Measurements from ENCODE around the gene ZNF544. TPM values are rescaled to one million over a fixed set of nuclear protein-coding genes. Genes with fewer than 3 reads are reported as not detected.
A peak's percentile ranks its signal among the peaks of the same experiment; 100 is the strongest.
"Not testable (repeated sequence)": the region's sequence is repeated elsewhere in the genome, so short reads cannot be mapped to it uniquely, and the experiment has no call there.

ZNF544 gene
- total RNA-seq, 1 donor from 2014 or later = 55.5 TPM

DNA sequence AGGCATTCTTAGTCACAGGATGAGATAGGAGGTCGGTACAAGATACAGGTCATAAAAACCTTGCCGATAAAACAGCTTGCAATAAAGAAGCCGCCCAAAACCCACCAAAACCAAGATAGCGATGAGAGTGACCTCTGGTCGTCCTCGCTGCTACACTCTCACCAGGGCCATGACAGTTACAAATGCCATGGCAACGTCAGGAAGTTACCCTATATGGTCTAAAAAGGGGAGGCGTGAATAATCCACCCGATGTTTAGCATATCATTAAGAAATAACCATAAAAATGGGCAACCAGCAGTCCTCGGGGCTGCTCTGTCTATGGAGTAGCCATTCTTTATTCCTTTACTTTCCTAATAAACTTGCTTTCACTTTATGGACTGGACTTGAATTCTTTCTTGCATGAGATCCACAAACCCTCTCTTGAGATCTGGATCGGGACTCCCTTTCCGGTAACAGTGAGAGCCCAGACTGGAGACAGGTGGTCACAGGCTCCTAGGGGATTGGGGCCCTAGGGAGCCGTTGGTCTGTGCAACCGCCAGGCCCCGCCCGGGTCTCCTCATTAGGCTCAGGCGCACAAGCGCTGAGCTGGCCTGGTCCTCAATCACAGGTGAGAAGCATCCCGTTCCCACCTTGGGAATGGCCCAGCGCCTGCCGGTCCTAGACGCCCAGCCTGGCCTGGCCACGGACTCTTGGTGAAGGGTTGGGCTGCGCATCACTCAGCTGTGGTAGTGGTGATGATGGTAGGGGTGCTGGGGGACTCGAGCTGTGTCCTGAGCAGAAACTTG lies 10.9 kb upstream of the ZNF544 start:
- intact Hi-C loops (cut with micrococcal nuclease) = loop anchor here (2.0 kb wide), 1 partner anchor 301 kb away; the partner anchor contains the start of gene ZBTB45
- no peak for DNase-seq
- no peaks in the 10 kb centered on the region for H3K27me3 Mint-ChIP-seq
- H3K4me3 Mint-ChIP-seq = no peak overlapping the region
- no peak overlapping the region for H3K27ac Mint-ChIP-seq
- peaks cover 33% of the 10 kb centered on the region for H3K9me3 Mint-ChIP-seq
- peaks cover 3% of the 10 kb centered on the region for H3K4me1 Mint-ChIP-seq
- peaks cover 21% of the 10 kb centered on the region for H3K36me3 Mint-ChIP-seq (ENCODE audit: low read depth)

DNA sequence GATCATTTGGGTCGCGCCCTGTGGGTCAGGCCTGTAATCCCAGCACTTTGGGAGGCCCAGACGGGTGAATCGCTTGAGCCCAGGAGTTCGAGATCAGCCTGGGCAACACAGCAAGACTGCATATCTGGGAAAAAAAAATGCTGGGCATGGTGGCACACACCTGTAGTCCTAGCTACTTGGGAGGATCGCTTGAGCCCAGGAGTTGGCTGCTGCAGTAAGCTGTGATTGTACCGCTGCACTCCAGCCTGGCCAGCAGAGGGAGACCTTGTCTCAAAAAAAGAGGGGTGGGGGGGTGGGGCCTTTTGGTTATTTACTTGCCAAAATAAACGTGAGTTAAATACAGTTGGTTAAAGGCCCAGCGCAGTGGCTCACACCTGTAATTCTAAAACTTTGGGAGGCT lies 9.8 kb upstream of the ZNF544 start:
- peak; percentile 75 for DNase-seq
- H3K4me1 Mint-ChIP-seq = peaks cover 3% of the 10 kb centered on the region
- intact Hi-C loops (cut with micrococcal nuclease) = loop anchor here (1.0 to 2.0 kb wide), 2 partner anchors 161 to 300 kb away; partner anchors contain the start of gene ZBTB45
- H3K36me3 Mint-ChIP-seq (ENCODE audit: low read depth) = peaks cover 11% of the 10 kb centered on the region
- H3K4me3 Mint-ChIP-seq = no peak overlapping the region
- H3K27ac Mint-ChIP-seq = no peak overlapping the region
- peaks cover 24% of the 10 kb centered on the region for H3K9me3 Mint-ChIP-seq
- H3K27me3 Mint-ChIP-seq = no peaks in the 10 kb centered on the region

DNA sequence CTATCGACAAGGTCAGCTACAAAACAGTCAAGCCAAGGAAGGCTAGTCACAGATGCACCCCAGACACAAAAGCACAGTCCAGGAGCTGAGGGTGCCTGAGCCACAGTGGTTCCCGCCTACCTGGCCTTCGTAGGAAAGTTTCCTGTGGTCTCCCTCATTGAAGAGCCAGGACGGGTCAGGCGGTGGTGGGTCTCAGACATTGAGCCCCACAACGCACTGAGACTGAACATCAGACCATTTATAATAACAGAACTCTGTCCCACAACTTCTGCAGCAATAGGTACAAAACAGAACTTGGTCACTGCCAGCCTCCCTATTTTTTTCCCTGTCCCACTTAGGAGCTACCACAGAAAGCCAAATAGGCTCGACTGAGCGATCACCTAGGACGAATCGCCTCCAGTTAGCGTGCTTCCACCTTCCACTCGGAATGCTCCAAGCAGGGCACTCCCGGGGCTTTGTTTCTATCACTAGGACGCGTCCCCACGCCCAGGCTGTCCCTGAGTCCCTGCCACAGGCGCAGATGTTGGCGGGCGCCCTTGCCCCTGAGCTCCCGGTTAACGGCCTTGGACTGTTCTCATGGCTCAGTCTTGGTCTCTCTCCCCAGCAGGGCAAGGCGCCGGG lies 640 bp upstream of the ZNF544 start:
- peaks cover 50% of the 10 kb centered on the region for H3K36me3 Mint-ChIP-seq (ENCODE audit: low read depth)
- H3K4me1 Mint-ChIP-seq = peaks cover 26% of the 10 kb centered on the region
- peaks cover 25% of the 10 kb centered on the region for H3K9me3 Mint-ChIP-seq
- intact Hi-C loops (cut with micrococcal nuclease) = loop anchor here (1.0 to 2.0 kb wide), 3 partner anchors 45 to 77 kb away; partner anchors contain the start of genes ERVK3-1, ZNF274 and ZNF8
- peak overlapping the region; percentile 95 for H3K4me3 Mint-ChIP-seq
- peak; percentile 57 for DNase-seq
- no peaks in the 10 kb centered on the region for H3K27me3 Mint-ChIP-seq
- H3K27ac Mint-ChIP-seq = peak overlapping the region; percentile 95

DNA sequence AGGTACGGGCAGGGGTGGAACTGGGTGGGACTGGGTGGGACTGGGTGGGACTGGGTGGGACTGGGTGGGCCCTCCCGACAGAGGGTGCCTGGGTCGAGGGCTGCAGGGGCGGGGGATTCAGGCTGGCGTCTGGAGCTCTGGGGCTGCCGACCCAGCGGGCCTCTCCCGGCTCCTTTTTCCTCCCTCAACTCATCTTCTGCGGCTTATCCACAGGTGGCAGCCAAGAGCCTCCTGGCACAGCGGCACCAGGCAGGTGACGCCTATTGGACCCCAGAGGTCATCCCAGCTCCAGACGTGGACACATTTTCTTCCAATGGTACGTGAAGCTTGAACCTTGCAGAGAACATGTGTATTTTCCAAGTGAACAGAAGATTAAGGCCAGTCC lies 533 bp downstream of the ZNF544 start:
- Mint-ChIP-seq H3K9me3 (peaks cover 37% of the 10 kb centered on the region), H3K27me3 (no peaks in the 10 kb centered on the region), H3K27ac (peak overlapping the region; percentile 55), H3K4me3 (peak overlapping the region; percentile 95), H3K36me3 (ENCODE audit: low read depth) (peaks cover 62% of the 10 kb centered on the region), H3K4me1 (peaks cover 26% of the 10 kb centered on the region)
- peak; percentile 66 for DNase-seq
- intact Hi-C loops (cut with micrococcal nuclease) = loop anchor here (2.0 kb wide), 1 partner anchor 50 kb away; the partner anchor contains the start of gene ZNF8

DNA sequence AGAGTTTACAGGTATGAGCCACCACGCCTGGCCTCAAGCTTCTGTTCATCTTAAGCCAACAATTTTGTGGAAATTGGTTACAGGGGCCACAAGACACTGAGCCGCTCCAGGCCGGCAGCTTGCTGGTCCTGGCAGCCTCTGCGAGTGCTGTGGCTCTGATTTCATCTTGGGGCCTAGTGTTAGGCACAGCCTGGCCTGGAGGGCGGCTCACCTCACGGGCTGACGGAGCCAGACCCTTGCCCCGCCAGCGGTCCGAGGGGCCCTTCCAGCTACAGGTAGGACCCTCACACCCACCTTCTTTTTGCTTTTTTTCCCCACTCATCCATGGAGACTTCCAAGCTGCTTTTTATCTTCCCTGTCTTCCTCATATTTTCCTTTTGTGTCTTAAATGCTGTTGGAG lies 8.6 kb downstream of the ZNF544 start:
- Mint-ChIP-seq H3K4me1 (no peaks in the 10 kb centered on the region), H3K27ac (no peak overlapping the region), H3K9me3 (peaks cover 31% of the 10 kb centered on the region), H3K4me3 (no peak overlapping the region), H3K27me3 (no peaks in the 10 kb centered on the region), H3K36me3 (ENCODE audit: low read depth) (peaks cover 93% of the 10 kb centered on the region)
- intact Hi-C loops (cut with micrococcal nuclease) = no loop called here
- DNase-seq = no peak

DNA sequence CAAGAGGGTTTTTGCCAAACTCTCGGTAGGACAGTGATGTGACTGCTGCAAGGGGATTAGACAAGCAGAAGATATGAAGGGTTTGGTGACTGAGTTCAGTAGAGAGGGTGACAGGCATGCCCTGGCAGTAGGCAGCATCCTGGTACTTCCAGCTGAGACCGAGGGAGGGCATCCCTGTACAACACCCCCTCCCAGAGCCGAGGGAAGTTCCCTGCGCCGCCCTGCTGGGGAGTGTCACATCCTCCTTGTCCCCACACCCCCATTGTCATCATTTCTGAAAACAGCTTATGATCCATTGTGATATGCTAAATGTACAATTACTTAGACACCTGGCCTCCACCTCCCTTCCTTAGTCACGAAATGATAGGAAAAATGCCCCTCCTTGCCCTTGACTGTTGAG lies 14.6 kb downstream of the ZNF544 start:
- Mint-ChIP-seq H3K27ac (no peak overlapping the region), H3K9me3 (peaks cover 35% of the 10 kb centered on the region), H3K36me3 (ENCODE audit: low read depth) (peaks cover 99% of the 10 kb centered on the region), H3K27me3 (no peaks in the 10 kb centered on the region), H3K4me3 (no peak overlapping the region), H3K4me1 (no peaks in the 10 kb centered on the region)
- intact Hi-C loops (cut with micrococcal nuclease) = no loop called here
- DNase-seq = no peak

DNA sequence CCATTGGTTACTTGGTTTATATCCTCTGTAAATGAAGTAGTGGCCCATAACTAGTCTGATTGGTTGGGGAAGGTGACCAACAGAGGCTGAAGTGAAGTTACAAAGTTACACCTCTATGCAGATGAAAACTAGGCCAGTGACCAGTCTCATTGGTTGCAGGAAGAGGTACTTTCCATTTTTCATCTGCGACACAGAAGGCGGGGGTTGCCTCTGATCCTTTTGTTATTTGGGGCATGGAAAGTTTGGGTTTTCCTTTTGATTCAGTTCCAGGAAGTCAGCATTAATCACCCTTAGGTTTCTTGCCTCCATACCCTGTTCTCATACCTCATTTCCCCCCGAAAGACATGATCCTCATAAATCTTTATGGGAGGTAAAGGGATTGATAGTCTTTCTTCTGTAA lies 20.2 kb downstream of the ZNF544 start:
- Mint-ChIP-seq H3K27me3 (no peaks in the 10 kb centered on the region), H3K4me3 (no peak overlapping the region), H3K9me3 (peaks cover 27% of the 10 kb centered on the region), H3K4me1 (no peaks in the 10 kb centered on the region), H3K27ac (no peak overlapping the region), H3K36me3 (ENCODE audit: low read depth) (peaks cover 100% of the 10 kb centered on the region)
- no peak for DNase-seq
- intact Hi-C loops (cut with micrococcal nuclease) = no loop called here

DNA sequence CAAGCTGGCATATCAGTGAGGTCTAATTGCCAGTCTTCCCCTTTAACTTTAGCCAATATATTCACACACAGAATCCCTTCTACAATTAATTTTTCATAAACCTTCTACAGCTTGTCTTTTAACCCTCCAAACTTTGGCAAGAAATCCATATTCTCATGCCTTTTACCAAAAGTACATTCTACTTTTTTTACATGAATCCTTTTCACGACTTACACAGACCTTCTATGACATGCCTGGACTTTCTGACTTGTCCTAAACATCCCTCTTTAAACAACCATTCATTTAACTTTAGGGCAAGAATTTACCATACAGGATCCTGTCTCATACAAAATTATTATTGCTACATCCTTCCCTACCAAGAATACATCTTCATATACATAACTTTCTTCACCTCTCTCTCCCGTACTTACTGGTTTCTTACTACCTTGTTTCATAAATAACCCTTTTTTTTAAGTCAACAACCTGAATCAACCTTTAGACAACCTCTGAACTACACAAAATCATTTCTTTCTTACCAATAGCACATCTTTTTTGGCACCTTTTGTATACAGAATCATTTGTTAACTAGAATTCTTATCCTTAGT lies 23.5 kb downstream of the ZNF544 start:
- Mint-ChIP-seq H3K9me3 (peaks cover 18% of the 10 kb centered on the region), H3K4me1 (no peaks in the 10 kb centered on the region), H3K36me3 (ENCODE audit: low read depth) (peaks cover 99% of the 10 kb centered on the region), H3K4me3 (no peak overlapping the region), H3K27me3 (no peaks in the 10 kb centered on the region), H3K27ac (no peak overlapping the region)
- intact Hi-C loops (cut with micrococcal nuclease) = no loop called here
- DNase-seq = no peak

DNA sequence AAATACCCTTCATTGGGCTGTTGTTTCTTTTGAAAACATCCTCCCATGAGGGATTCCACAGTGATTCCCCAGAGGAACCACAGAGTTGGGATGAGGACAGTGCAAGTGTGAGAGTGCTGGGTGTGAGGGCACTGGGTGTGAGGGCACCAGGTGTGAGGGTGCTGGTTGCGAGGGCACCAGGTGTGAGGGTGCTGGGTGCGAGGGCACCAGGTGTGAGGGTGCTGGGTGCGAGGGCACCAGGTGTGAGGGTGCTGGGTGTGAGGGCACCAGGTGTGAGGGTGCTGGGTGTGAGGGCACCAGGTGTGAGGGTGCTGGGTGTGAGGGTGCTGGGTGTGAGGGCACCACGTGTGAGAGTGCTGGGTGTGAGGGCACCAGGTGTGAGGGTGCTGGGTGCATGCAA lies 29.5 kb downstream of the ZNF544 start:
- H3K4me3 Mint-ChIP-seq; H3K27ac Mint-ChIP-seq; intact Hi-C loops (cut with micrococcal nuclease); H3K27me3 Mint-ChIP-seq; H3K4me1 Mint-ChIP-seq; DNase-seq: not testable (repeated sequence)
- Mint-ChIP-seq H3K9me3 (peaks cover 18% of the 10 kb centered on the region), H3K36me3 (ENCODE audit: low read depth) (peaks cover 97% of the 10 kb centered on the region)

DNA sequence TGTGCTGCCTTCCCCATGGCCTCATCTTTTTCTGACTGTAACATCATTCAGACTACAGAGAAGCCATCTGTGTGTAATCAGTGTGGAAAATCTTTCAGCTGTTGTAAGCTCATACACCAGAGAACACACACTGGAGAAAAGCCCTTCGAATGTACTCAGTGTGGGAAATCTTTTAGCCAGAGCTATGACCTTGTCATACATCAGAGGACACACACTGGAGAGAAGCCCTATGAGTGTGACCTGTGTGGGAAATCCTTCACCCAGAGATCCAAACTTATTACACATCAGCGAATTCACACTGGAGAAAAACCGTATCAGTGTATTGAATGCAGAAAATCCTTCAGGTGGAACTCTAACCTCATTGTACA lies 32.9 kb downstream of the ZNF544 start:
- Mint-ChIP-seq H3K36me3 (ENCODE audit: low read depth) (peaks cover 85% of the 10 kb centered on the region), H3K4me1 (no peaks in the 10 kb centered on the region), H3K4me3 (no peak overlapping the region), H3K9me3 (peaks cover 14% of the 10 kb centered on the region), H3K27me3 (no peaks in the 10 kb centered on the region), H3K27ac (no peak overlapping the region)
- intact Hi-C loops (cut with micrococcal nuclease) = no loop called here
- no peak for DNase-seq

DNA sequence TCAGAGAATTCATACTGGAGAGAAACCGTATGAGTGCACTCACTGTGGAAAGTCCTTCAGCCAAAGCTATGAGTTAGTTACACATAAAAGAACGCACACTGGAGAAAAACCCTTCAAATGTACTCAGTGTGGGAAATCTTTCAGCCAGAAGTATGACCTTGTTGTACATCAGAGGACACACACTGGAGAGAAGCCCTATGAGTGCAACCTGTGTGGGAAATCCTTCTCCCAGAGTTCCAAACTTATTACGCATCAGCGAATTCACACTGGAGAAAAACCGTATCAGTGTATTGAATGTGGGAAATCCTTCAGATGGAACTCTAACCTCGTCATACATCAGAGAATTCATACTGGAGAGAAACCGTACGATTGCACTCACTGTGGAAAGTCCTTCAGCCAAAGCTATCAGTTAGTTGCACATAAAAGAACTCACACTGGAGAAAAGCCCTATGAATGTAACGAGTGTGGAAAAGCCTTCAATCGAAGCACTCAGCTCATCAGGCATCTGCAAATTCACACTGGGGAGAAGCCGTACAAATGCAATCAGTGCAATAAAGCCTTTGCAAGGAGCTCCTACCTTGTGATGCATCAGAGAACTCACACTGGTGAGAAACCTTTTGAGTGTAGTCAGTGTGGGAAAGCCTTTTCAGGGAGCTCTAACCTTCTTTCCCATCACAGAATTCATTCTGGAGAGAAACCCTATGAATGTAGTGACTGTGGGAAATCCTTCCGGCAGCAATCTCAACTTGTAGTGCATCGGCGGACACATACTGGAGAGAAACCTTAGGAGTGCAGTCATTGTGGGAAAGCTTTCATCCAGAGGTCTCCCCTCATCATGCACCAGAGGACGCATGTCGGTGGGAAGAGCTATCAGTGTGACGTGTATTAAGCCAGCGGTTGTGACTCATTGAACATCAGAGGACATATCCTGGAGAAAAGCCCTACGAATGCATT lies 33.5 kb downstream of the ZNF544 start:
- intact Hi-C loops (cut with micrococcal nuclease) = no loop called here
- H3K9me3 Mint-ChIP-seq = peaks cover 13% of the 10 kb centered on the region

DNA sequence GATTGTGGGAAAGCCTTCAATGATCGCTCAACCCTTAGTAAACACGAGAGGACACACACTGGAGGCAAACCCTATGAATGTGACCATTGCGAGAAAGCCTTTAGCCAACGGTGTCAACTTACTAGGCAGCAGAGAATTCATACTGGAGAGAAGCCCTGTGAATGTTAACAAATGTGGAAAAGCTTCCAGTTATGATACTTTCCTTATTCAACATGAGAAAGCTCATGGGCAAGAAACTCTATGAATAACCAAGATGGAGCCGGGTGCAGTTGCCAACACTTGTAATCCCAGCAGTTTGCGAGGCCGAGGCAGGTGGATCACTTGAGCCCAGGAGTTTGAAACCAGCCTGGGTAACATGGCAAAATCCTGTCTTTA lies 34.2 kb downstream of the ZNF544 start:
- Mint-ChIP-seq H3K36me3 (ENCODE audit: low read depth) (peaks cover 81% of the 10 kb centered on the region), H3K4me3 (no peak overlapping the region), H3K4me1 (no peaks in the 10 kb centered on the region), H3K27me3 (no peaks in the 10 kb centered on the region), H3K9me3 (peaks cover 7% of the 10 kb centered on the region), H3K27ac (no peak overlapping the region)
- DNase-seq = no peak
- intact Hi-C loops (cut with micrococcal nuclease) = no loop called here

More for the DNA sequence above, 33.5 kb downstream of the ZNF544 start:
- DNase-seq = no peak
- Mint-ChIP-seq H3K27me3 (no peaks in the 10 kb centered on the region), H3K36me3 (ENCODE audit: low read depth) (peaks cover 85% of the 10 kb centered on the region), H3K27ac (no peak overlapping the region), H3K4me3 (no peak overlapping the region), H3K4me1 (no peaks in the 10 kb centered on the region)

DNA sequence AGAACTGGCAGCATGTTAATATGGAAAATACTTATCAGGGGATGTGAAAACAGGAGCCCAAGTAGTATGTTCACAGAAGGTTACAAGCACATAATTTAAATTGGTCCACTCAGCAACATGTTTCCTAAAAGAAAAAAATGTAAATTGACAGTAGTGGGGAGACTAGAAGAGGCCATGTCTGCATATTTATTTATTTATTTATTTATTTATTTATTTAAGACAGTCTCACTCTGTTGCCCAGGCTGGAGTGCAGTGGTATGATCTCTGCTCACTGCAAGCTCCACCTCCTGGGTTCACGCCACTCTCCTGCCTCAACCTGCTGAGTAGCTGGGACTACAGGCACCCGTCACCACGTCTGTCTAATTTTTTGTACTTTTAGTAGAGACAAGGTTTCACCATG lies 36.4 kb downstream of the ZNF544 start:
- H3K4me1 Mint-ChIP-seq = no peaks in the 10 kb centered on the region
- peaks cover 4% of the 10 kb centered on the region for H3K9me3 Mint-ChIP-seq
- no peak overlapping the region for H3K27ac Mint-ChIP-seq
- peaks cover 72% of the 10 kb centered on the region for H3K36me3 Mint-ChIP-seq (ENCODE audit: low read depth)
- no peaks in the 10 kb centered on the region for H3K27me3 Mint-ChIP-seq
- intact Hi-C loops (cut with micrococcal nuclease) = no loop called here
- no peak overlapping the region for H3K4me3 Mint-ChIP-seq
- DNase-seq = no peak

Data from activated CD4-positive, alpha-beta T cell treated with anti-CD3 and anti-CD28 coated beads, Interleukin-2, amount 10 ng/mL, durations not matched to agents 24 days and 14 days (primary cell).